Fibroblast of lung (primary cell): ENCODE measurements around the gene SLC2A14.

Experiments used
- EZH2 ChIP-seq: IDR thresholded peaks from 2 replicates; pipeline ENCODE4 v1.5.1; 2012; ENCODE audit warnings: low read length, control low read depth, mild to moderate bottlenecking; ENCODE audit errors: missing control alignments
- TF ChIP-seq, protein P1 (sequence below), 2 donors: IDR thresholded peaks in 1 of 2; conservative IDR thresholded peaks in 1 of 2; 1 replicate in 1 of 2; 2 replicates in 1 of 2; pipeline ENCODE4 v1.5.1; 2011 to 2012; ENCODE audit warnings: low read length in 2 of 2, control low read depth in 1 of 2, inconsistent platforms in 1 of 2, low read depth in 1 of 2, mild to moderate bottlenecking in 1 of 2

DNA sequence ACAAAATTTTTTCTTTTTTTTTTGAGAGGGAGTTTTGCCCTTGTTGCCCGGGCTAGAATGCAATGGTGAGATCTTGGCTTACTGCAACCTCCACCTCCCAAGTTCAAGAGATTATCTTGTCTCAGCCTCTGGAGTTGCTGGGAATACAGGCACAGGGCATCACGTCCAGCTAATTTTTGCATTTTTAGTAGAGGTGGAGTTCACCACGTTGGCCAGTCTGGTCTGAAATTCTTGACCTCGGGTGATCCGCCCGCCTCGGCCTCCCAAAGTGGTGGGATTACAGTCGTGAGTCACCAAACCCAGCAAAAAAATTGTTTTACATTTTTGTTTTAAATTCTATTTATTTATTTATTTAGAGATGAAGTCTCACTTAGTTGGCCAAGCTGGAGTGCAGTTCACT lies 4.7 kb upstream of the SLC2A14 start:
- TF ChIP-seq, protein P1, sequence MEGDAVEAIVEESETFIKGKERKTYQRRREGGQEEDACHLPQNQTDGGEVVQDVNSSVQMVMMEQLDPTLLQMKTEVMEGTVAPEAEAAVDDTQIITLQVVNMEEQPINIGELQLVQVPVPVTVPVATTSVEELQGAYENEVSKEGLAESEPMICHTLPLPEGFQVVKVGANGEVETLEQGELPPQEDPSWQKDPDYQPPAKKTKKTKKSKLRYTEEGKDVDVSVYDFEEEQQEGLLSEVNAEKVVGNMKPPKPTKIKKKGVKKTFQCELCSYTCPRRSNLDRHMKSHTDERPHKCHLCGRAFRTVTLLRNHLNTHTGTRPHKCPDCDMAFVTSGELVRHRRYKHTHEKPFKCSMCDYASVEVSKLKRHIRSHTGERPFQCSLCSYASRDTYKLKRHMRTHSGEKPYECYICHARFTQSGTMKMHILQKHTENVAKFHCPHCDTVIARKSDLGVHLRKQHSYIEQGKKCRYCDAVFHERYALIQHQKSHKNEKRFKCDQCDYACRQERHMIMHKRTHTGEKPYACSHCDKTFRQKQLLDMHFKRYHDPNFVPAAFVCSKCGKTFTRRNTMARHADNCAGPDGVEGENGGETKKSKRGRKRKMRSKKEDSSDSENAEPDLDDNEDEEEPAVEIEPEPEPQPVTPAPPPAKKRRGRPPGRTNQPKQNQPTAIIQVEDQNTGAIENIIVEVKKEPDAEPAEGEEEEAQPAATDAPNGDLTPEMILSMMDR (conservative IDR thresholded peaks at IDR 0.05 in 1 of 2, IDR thresholded peaks at IDR 0.05 in 1 of 2; ENCODE audit: low read depth in 1 of 2, low read length in 2 of 2): no peak
- TF ChIP-seq EZH2: no peak
